GM18499 (cell line): ENCODE data around the gene DDAH1.

Experiments used
- ATAC-seq: cut with Tn5 transposase; IDR thresholded peaks from one replicate; pipeline ENCODE4 v1.9.1; 2021; ENCODE audit warnings: moderate number of reproducible peaks; ENCODE audit not compliant: insufficient read depth, unreplicated experiment

DDAH1 gene

DNA sequence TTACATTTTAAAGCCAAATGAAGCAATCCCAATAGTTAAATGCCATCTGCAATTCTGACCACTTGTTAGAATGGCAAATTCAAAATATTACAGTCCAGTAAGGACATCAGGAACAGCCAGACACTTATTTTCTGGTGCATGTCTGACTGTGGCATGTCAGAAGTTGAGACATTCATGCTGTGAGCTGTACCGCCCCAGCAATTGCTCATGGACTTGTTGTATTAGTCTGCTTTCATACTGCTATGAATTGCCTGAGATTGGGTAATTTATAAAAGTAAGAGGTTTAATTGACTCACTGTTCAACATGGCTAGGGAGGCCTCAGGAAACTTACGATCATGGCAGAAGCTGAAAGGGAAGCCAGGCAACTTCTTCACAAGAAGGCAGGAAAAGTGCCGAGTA lies 19.1 kb downstream of the DDAH1 start:
- ATAC-seq = no peak

DNA sequence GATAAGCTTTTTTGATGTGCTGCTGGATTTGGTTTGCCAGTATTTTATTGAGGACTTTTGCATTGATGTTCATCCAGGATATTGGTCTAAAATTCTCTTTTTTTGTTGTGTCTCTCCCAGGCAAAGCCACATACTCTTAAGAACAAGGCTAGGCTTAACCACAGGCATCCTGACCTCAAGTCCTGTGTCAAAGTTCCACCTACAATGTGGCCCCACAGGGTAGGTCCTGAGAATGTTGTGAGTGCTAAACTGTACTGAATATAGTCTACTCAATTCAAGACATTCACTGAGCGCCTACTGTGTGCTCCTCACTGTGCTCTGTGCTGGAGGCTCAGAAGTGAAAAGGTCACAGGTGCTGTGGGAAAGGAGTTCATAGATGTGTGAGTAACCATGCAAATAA lies 20.6 kb downstream of the DDAH1 start:
- ATAC-seq = no peak

DNA sequence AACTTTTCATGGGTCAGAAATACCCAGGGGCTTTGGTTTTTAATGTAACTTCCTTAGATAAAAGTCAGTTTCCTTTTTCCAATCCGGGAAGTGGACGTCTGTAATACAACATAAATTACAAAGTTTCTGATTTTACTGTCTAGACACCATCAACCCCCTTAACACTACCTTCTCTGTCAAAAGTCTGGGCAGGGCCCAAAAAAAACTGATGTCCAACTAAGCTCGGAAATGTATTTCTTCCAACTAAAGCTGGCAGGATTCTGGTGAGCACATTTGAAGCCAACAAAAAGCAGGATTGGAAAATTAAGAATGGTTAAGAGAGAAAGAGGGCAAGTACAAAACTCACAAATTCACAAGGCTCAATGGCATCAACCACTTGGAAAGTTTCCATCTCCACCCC lies 24.3 kb downstream of the DDAH1 start:
- no peak for ATAC-seq

DNA sequence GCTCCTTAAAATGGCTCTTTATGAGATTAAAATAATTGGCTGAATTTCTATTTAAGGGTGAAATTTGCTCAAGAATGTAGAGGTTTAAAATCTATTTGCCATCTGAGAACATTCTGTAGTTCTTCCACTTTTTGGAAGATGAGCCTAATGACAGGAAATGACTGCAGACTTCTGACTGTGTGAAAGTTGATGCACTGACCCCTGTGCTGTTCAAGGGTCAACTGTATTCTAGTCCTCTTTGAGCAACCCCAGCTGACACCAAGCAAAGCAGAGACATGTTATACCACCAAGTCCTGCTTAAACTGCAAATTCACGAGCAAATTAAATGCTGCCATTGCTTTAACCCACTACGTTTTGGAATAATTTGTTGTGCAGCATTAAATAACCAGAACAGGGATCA lies 26.6 kb downstream of the DDAH1 start:
- no peak for ATAC-seq

DNA sequence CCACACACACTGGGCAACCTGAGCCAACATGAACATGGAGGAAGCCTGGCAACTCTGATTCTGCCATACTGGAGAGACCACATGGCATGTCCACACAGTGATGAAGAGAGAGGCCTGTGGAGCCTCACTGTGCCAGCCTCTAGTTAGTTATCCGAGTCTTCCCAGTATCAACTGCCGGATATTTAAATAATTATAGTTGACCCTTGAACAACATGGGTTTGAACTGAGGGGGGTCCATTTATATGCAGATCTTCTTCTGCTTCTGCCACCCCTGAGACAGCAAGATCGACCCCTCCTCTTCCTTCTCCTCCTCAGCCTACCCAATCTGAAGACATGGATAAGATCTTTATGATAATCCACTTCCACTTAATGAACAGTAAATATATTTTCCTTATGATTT lies 27.8 kb downstream of the DDAH1 start:
- no peak for ATAC-seq

DNA sequence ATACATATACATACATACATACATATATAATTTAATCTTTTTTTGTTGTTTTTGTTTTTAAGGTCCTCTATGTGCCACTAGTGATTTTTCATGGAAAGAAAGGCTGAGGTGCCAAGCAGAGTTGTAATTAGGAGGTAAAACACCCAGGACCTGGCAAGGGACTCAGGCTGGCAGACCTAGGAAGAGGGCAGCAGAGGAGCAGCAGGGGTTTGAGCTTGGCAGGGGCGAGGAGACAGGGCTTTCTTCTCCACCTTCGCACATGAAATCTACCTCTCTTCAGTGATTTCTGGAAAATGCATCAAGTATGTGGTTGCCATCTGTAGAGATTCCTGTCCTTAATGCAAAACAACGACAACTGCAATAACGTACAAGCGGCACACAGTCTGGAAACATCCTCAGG lies 31.9 kb downstream of the DDAH1 start:
- no peak for ATAC-seq

- ATAC-seq = no peak
Observed at GRCh38 chr1:85428471-85429089, 36.4 kb downstream of the DDAH1 start.

- ATAC-seq = no peak
Observed at GRCh38 chr1:85427849-85428248, 37.1 kb downstream of the DDAH1 start.

GRCh38 chr1:85427331-85427730 lies 37.6 kb downstream of the DDAH1 start:
- no peak for ATAC-seq

- ATAC-seq = no peak
Observed at GRCh38 chr1:85421179-85421578, 43.8 kb downstream of the DDAH1 start.

DNA sequence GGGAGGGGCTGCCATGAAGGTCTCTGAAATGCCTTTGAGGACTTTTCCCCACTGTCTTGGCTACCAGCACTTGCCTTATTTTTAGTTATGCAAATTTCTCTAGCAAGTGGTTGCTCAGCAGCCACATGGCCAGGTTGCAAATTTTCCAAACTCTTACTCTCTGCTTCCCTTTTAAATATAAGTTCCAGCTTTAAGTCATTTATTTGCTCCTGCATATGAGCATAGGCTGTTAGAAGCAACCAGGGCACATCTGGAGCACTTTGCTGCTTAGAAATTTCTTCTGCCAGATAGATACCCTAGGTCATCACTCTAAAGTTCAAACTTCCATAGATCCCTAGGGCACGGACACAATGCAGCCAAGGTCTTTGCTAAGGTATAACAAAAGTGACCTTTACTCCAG lies 44.8 kb downstream of the DDAH1 start:
- no peak for ATAC-seq

DNA sequence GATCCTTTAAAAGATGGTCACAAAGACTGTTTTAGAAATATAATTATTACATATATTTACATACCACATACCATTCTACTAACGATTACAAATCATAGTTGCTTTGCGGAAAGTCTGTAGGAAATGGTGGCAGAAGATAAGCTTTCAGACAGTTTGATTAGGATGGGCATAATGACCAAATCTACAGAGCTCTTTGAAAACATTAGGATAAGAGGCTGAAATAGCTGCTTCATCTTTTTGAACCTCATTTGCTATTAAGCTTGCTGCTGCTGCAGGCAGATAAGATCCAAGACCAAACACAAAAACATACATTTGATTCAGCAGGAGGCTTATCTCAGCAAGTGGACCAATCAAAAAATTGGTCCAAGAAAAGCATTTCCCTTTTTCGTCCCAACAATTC lies 47.1 kb downstream of the DDAH1 start:
- no peak for ATAC-seq

GRCh38 chr1:85417017-85417416 lies 47.9 kb downstream of the DDAH1 start:
- ATAC-seq = no peak

DNA sequence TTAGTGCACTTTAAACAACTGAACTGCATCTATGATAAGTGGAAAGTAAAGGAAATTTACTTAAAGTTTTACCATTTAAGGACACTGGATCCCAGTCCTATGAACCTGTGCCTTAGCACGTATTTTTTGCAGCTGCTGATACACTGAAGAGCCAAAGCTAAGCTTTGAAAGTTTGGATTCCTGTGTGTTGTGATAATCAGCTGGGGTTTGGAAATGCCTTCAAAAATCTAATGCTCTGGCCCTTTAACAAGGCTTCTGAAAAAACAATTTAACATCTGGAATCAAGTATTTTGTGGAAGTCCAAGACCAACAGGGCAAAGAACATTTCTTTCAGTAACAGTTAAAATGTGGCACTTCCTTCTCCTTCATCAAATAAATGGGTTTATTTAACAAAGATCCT lies 51.8 kb downstream of the DDAH1 start:
- no peak for ATAC-seq

DNA sequence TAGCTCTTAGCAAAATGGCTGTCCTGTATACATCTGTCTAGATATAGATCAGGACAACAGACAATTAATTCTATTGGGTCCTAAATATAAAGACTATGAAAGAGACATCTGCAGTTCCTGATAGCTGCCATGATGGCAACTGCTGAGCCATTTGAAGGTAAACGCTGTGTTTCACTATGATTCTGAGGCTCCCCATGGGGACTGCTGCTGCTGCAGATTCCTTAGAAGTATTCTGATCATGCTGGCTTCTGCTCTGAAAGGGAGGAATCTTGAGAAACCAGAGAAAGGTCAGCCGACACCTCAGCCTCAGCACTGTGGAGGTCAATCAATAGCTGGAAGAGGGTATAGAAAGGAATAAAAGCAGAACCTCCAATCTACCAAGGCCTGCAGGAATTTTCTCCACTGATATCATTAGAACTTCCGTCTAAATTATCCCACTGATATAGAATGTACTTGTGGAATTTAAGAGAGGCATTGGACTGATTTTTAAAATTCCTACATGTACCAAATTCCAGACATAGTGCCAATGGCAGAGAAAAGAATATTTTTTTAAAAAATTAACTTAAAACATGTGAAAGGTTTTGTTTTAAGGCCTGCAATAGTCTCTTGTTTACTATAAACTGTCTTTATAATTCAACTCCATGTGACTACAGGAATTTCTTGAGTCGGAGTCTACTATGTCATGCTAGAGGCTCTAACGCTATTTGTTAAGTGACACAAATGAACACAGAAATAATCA lies 53.2 kb downstream of the DDAH1 start:
- ATAC-seq = no peak

- no peak for ATAC-seq
Observed at GRCh38 chr1:85409516-85409915, 55.4 kb downstream of the DDAH1 start.

DNA sequence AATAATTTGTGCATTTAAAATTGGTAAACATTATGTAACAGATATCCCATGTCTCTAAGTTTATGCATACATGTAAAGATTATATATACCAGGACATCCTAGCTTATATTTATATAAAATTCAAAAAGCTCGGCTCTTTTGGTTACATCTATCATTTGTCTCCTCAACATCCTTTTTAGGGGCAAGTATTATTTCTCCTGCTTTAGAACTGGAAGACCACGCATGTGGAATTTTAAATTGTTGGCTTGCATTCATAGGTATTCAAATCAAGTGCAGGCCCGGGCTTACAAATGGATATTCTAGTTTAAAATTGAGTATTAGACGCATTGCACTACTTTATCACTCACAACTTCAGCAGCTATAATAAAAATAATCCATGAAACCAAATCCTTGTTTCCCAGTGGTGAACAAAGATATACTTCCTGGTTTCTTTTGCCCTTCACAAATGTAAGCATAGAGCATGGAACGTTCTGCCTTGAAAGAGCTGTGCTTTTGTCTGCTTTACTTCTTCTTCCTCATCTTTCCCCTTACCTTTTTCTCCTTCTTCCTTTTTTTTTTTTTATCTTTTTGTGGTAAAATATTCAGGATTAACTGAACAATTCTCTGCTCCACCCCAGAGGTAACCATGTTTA lies 57.1 kb downstream of the DDAH1 start:
- ATAC-seq = no peak

- no peak for ATAC-seq
Observed at GRCh38 chr1:85406887-85407533, 57.9 kb downstream of the DDAH1 start.

- no peak for ATAC-seq
Observed at GRCh38 chr1:85406081-85406480, 58.9 kb downstream of the DDAH1 start.

- ATAC-seq = no peak
Observed at GRCh38 chr1:85404408-85404807, 60.6 kb downstream of the DDAH1 start.

DNA sequence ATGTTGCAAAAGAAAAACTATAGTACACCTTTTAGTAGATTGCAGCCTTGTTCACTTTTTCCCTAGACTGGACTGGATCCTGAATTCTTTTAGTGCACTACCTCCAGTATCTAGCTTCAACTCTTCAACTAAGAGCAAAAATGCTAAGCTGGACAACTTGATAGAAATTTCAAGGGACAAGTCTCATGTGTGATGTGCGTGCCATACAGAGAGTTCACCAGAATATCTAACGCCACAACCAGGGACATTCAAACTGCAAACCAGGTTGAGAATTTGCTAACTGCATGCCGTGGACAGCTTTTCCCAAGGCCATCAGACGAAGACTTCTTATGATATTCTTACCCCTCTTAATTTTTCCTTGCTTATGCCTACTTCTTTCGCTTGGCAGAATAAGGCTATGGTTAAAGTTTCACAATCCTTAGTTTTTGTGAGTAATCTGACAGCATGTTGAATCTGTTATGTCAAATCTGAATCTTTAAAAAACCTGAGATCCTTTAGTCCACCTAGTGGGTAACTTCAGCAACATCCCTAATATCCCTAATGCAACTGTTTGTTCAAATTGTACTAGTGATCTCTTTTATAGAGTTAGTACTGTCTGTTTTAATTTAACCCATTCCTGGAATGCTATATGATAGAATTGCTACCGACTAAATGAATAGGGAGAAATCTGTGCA lies 66.4 kb downstream of the DDAH1 start:
- no peak for ATAC-seq
